PC-9 (cell line): ENCODE data around the gene PFKFB3.

Source experiments
- CTCF ChIP-seq: fragments of 200-600 bp; sonication (generic); conservative IDR thresholded peaks from 2 replicates; pipeline ENCODE4 v1.6.1; 2017; ENCODE audit warnings: mixed run types, antibody characterized with exemption, mild to moderate bottlenecking, moderate library complexity
- EZH2 ChIP-seq: fragments of 200-600 bp; sonication (generic); IDR thresholded peaks from 2 replicates; pipeline ENCODE4 v1.8.0; 2017; ENCODE audit warnings: antibody characterized with exemption, low read depth

GRCh38 chr10:6153845-6154244 is 48.9 kb upstream of the PFKFB3 start:
- TF ChIP-seq CTCF (no peak), EZH2 (no peak)
